ENCODE measurements around the gene FUNDC2.
"Not testable (repeated sequence)": the region's sequence is repeated elsewhere in the genome, so short reads cannot be mapped to it uniquely, and the experiment has no call there.

FUNDC2 gene

GRCh38 chrX:155026727-155027508 lies at the start of gene FUNDC2:
TSS of gene FUNDC2 (plus strand) at chrX:155026844. CDS start at chrX:155026939, 95 bp downstream.
- in situ Hi-C loops (cut with MboI; ENCODE audit: low sequenced_read_pairs), result no loop called here

GRCh38 chrX:154979629-154980028 lies 47.0 kb upstream of the FUNDC2 start:
- in situ Hi-C loops (cut with MboI; ENCODE audit: low sequenced_read_pairs), result no loop called here

- in situ Hi-C loops (cut with MboI; ENCODE audit: low sequenced_read_pairs), result no loop called here
These were observed 46.1 kb upstream of the FUNDC2 start for GRCh38 chrX:154980330-154981115.

GRCh38 chrX:154981116-154981411 lies 45.6 kb upstream of the FUNDC2 start:
- in situ Hi-C loops (cut with MboI; ENCODE audit: low sequenced_read_pairs), result no loop called here

GRCh38 chrX:154986826-154987575 lies 39.6 kb upstream of the FUNDC2 start:
- in situ Hi-C loops (cut with MboI; ENCODE audit: low sequenced_read_pairs), result no loop called here

GRCh38 chrX:154987940-154988339 lies 38.7 kb upstream of the FUNDC2 start:
- in situ Hi-C loops (cut with MboI; ENCODE audit: low sequenced_read_pairs), result no loop called here

- in situ Hi-C loops (cut with MboI; ENCODE audit: low sequenced_read_pairs), result no loop called here
These were observed 37.9 kb upstream of the FUNDC2 start for GRCh38 chrX:154988719-154989118.

GRCh38 chrX:154990496-154990895 lies 36.1 kb upstream of the FUNDC2 start:
- in situ Hi-C loops (cut with MboI; ENCODE audit: low sequenced_read_pairs), result no loop called here

- in situ Hi-C loops (cut with MboI; ENCODE audit: low sequenced_read_pairs), result no loop called here
These were observed 35.6 kb upstream of the FUNDC2 start for GRCh38 chrX:154991039-154991438.

GRCh38 chrX:154991476-154991875 lies 35.2 kb upstream of the FUNDC2 start:
- in situ Hi-C loops (cut with MboI; ENCODE audit: low sequenced_read_pairs), result no loop called here

- in situ Hi-C loops (cut with MboI; ENCODE audit: low sequenced_read_pairs), result no loop called here
These were observed 28.3 kb upstream of the FUNDC2 start for GRCh38 chrX:154998204-154998880.

- in situ Hi-C loops (cut with MboI; ENCODE audit: low sequenced_read_pairs), result no loop called here
These were observed 25.8 kb upstream of the FUNDC2 start for GRCh38 chrX:155000841-155001240.

- in situ Hi-C loops (cut with MboI; ENCODE audit: low sequenced_read_pairs), result no loop called here
These were observed 24.8 kb upstream of the FUNDC2 start for GRCh38 chrX:155001873-155002272.

GRCh38 chrX:155005190-155005589 lies 21.5 kb upstream of the FUNDC2 start:
- in situ Hi-C loops (cut with MboI; ENCODE audit: low sequenced_read_pairs), result no loop called here

- in situ Hi-C loops (cut with MboI; ENCODE audit: low sequenced_read_pairs), result not testable (repeated sequence)
These were observed 20.3 kb upstream of the FUNDC2 start for GRCh38 chrX:155006379-155006778.

GRCh38 chrX:155006913-155007671 lies 19.6 kb upstream of the FUNDC2 start:
- in situ Hi-C loops (cut with MboI; ENCODE audit: low sequenced_read_pairs), result not testable (repeated sequence)

GRCh38 chrX:155008578-155008977 lies 18.1 kb upstream of the FUNDC2 start:
- in situ Hi-C loops (cut with MboI; ENCODE audit: low sequenced_read_pairs), result not testable (repeated sequence)

GRCh38 chrX:155009994-155010472 lies 16.6 kb upstream of the FUNDC2 start:
- in situ Hi-C loops (cut with MboI; ENCODE audit: low sequenced_read_pairs), result no loop called here

GRCh38 chrX:155020591-155020990 lies 6.1 kb upstream of the FUNDC2 start:
- in situ Hi-C loops (cut with MboI; ENCODE audit: low sequenced_read_pairs), result no loop called here

- in situ Hi-C loops (cut with MboI; ENCODE audit: low sequenced_read_pairs), result no loop called here
These were observed 4.1 kb upstream of the FUNDC2 start, which contains the start of gene F8 for GRCh38 chrX:155022585-155022984. TSS of gene F8 (minus strand) at chrX:155022723. CDS start at chrX:155022552, 171 bp downstream.
